Measurements from ENCODE around the gene ILDR1.
A peak's percentile ranks its signal among the peaks of the same experiment; 100 is the strongest.
"Not testable (repeated sequence)": the region's sequence is repeated elsewhere in the genome, so short reads cannot be mapped to it uniquely, and the experiment has no call there.

The ILDR1 gene

DNA sequence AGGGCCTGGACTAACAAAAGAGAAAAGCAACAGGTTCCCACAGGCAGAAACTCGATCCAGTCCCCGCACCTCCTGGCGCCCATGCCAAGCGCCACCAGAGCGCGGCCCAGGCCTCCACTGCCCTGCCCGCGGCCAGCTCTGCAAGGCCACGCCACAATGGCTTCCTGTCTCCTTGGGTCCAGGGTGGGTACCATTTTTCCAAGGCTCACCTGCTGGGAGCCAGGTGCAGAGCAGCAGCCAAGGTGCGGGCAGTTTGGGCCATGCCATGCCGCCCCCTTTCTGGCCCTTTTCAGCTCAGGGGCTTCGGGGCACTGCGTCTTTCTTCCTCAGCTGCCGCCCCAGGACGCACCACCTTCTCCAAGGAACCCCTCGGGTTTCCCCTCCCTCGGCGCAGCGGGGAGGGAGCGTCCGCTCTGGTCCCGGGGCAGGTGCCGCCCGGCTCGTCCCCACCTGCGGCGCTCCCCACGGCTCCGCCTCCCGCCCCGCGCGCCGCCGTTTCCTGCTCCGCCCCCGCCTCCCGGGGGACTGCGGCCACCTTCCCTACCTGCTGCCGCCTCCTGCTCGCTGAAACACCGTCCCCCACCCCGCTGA lies at the start of gene ILDR1:
TSS of gene ILDR1 (minus strand) at position 437 of the 591 bp plus-strand sequence. CDS start at position 267, 170 bp downstream.
- no peak for DNase-seq

DNA sequence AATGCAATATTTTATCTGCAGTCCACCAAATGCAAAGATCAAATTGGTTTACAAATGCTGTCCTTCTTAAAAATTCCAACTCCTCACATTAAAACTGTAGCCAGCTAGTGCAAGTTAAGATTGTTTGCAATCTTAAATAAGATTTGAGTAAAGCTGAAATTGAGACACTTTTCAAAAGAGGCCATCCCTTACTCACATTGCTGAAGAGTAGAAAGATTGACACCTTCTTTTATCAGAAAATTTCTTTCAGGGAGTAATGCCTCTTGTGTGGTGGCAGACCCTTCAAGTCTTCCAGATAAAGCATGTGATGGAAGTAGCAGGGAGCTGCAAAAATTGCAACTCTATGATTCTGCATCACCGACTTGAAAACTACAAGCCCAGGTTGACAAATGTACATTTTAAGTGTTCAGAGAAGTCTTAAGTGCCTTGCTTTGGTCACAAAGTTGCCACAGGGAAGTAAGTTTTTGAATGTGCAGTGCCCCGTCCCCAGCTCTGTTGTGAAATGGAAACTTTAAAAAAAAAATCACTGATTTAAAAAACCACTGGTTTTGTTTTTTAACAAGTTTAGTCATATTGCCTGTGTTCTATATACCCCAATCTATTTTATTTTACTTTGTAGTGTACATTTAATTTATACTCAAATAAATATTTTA lies 45.7 kb upstream of the ILDR1 start:
- peak; percentile 53 for DNase-seq

DNA sequence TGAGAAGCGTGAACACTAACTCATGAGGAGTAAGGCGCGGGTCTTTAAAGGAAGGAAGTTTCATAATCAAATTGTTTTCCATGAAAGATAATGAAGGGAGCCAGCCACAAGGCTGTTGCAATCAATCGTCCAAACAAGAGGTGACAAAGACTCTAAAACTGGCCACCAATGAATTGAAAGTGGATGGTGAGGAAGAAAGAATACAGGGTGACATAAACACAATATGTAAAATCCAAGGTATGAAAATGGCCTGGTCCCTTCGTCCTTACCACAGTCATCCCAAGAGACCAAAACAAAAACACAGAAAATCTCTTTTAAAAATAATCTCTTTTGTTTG lies 45.1 kb upstream of the ILDR1 start:
- peak; percentile 81 for DNase-seq

DNA sequence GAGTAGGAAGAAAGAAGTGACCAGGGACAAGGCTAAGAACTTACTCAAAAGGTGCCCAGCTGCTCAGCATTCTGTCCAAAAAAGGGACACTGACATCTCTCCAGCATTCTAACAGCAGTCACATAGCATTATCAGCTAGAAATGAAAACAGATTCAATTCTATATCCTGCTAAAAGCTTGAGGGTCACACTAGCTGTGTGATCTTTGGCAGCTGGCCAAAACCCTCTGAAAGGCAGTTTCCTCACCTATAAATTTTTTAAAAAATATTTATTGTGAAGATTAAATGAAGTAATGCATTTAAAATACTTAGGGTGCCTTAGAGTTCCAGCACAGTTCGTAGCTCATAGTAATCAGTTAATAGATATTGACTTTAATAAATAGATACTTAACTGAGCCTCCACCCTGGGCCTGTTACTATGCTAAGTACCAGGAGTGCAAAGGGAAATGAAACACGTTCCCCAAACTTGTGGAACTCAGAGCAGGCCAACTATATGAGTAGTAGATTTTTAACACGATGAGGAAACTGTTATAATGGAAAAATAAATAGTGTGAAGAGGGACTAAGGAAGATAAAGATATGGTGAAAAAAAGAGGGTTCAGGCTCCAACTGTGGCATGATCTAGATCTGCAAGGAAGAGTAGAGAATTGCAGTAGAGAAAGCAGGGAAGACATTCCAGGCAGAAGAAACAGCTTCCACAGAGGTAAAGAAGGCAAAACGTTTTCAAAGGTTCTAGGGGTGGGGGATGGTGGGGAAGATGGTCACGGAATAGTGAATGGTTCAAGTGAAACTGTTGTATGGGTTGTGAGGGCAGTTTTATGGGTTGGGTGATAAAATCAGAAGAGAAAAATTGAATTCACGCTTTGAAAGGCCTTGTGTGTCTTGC lies 44.5 kb upstream of the ILDR1 start:
- peak; percentile 68 for DNase-seq

DNA sequence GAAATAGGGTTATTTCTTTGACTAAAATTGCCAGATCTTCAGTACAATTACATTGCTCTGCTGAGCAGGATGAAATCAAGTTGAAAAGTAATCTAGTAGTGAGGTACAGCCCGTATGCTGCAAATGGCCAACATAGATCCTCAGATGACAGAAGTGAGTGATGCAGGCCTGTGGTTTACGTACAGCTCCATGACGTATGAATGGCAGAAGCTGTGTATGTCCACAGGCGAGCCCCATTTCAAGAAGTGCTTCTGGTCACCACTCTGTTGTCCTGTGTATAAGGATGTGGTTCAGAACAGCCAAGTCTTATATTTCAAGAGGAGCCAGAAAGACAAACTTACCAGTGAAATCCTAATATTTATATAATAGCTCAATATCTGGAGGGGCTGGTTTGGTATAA lies 42.3 kb upstream of the ILDR1 start:
- DNase-seq: no peak

DNA sequence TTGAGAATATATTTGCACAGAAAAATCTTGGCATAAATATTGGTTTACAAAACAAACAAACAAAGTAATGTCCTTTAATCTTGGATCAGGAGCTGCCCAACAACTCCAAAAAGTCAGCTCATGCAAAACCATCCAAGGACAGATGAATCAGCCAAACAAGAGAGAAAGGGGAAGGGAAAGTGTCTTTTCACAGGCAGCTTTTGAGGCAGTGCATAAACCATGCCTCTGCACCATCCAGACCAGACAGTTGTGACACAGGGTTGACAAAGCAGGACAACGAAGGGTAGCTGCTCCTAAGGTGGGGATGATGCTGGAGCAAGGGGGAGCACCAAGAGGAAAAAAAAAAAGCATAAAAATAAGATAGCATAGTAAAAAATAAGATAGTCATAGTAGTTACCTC lies 41.9 kb upstream of the ILDR1 start:
- peak; percentile 24 for DNase-seq

DNA sequence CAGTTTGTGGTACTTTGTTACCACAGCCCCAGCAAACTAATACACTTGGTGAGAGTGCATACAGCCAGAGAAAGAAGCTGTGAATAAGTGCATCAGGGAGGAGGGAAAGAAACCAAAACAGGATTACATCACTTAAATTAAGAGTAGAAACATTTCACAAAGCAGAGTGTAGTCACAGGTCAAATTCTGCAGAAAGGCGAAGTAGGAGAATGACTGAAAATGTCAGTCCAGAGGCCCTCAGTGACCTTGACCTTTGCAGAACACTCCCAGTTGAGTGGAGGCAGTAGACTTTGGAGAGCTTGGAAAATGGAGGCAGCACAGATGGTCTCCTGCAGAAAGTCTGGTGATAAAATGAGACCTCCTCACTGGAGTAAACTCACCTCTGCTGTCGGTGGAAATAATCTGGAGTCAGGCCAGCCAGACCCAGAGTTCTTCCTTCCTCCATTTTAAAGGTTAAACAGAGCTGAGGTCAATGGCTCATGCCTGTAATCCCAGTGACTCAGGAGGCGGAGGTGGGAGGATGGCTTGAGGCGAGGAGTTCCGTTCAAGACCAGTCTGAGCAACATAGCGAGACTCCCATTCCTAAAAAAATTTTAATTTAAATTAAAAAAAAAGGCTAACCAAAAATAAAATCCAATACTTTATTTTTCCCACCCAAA lies 38.1 kb upstream of the ILDR1 start:
- no peak for DNase-seq

DNA sequence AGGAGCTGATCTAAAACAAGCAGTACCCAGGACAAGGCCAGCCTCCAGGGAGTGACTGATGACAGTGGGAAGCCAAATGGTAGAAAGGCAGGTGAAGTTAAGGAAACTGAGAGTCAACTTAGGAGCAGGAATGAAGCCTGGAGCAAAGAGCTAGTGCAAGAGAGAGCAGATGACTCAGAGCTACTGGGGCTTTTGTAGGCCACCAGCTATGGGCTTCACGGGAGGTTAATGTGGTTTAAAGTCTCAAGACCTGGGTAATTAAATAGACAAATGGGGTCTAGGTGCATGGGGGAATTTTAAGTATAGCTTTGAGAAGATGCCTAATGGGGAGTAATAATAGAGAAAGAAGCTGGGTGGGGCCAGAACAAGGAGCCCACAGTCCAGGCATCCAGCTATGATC lies 36.2 kb upstream of the ILDR1 start:
- DNase-seq: no peak

DNA sequence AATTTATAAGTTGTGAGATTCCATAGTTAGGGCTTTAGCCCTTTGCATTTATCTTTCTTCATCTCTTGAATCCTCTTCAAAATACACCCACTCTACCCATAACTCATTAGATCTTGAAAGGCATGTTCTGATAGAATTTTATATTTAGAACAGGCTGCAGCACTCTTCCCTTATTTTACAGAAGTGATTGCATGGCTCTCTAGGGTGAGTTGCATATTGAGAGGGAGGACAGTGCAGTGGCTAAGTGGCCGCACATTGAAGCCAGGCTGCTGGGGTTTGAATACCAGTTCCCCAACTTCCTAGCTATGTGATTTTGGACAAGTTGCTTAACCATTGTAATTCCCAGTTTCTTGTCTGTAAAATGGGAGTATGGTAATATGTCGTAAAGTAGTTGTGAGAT lies 35.6 kb upstream of the ILDR1 start:
- no peak for DNase-seq

DNA sequence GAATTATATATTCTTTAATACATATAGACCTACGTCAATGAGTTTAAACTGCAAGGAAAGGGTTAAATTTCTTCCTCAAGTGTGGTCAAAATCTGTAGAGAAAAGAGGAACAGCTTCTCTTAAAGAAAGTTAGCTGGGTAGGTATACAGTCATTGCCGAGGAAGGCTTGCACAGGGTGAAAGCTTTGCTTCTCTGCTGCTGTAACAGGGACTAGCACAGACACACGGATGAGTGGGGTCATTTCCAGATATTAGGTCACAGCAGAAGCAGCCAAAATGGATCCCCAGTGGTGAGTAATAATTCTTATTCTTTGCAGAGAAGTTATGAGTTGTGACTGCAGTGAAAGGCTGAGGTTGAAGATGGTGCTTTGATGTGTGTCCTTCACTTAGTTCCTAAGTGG lies 33.2 kb upstream of the ILDR1 start, which contains the start of gene CD86:
TSS of gene CD86 (plus strand) at position 148 of the 400 bp plus-strand sequence. CDS start at position 276, 128 bp downstream.
- DNase-seq: peak; percentile 78

DNA sequence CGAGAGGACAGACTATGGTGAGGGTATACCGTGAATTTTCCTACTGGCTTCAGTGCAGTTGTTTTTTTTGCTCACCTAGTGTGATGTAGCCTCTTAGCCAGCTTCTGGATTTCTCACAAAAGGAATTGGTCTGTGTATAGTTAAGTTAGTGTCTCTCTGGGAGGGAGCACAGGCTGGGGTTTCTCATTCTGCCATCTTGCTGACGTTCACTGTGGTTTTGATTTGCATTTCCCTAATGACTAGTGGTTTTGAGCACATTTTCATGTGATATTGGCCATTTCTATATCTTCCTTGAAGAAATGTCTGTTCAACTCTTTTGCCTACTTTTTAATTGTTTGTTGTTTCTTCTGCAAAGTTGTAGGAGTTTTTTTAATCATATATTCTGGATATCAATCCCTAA lies 30.9 kb upstream of the ILDR1 start:
- DNase-seq: peak; percentile 18

DNA sequence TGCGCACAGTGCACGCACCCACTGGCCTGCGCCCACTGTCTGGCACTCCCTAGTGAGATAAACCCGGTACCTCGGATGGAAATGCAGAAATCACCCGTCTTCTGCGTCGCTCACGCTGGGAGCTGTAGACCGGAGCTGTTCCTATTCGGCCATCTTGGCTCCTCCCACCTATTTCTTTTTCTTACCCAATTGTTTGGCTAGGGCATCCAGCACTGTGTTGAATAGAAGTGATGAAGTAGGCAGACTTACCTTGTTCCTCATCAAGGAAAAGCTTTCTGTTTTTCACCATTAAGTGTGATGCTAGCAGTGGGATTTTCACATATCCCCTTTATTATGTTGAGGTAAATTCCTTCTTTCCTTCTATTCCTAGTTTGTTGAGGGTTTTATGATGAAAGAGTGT lies 25.7 kb upstream of the ILDR1 start:
- DNase-seq: not testable (repeated sequence)

DNA sequence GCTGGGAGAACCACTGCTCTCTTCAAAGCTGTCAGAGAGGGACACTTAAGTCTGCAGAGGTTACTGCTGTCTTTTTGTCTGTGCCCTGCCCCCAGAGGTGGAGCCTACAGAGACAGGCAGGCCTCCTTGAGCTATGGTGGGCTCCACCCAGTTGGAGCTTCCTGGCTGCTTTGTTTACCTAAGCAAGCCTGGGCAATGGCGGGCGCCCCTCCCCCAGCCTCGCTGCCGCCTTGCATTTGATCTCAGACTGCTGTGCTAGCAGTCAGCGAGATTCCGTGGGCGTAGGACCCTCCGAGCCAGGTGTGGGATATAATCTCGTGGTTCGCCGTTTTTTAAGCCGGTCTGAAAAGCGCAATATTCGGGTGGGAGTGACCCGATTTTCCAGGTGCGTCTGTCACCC lies 25.2 kb upstream of the ILDR1 start:
- not testable (repeated sequence) for DNase-seq

DNA sequence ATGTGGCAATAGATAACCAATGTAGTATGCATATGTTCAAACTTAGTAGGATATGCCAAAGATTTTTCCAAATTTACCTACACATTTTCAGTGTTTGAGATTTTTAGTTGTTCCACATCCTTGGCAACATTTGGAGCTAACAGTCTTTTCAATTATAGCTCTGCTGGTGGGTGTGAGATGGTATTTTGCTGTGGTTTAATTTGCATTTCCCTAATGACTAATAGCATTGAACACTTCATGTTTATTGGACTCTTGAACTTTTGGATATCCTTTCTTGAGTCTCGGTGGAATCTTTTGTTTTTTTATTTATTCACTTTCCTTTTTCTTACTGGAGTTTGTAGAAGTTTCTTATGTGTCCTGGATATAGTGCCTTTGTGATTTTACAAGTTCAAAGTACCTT lies 11.0 kb upstream of the ILDR1 start:
- no peak for DNase-seq

DNA sequence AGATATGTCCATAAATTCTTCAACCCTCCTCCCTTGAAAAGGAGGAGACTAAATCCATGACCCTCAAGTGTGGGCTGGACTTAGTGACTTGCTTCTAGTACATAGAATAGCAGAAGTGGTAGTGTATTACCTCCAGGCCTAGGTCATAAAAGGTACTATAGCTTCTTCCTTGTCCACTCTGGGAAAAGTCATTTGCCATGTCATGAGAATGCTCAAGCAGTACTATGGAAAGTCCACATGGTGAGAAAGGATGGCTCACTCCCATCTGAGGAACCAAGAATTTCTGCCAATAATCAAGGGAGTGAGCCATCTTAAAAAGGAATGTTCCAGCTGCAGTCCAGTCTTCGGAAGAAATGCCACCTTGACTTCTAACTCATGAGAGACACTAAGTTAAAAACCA lies 10.5 kb upstream of the ILDR1 start:
- DNase-seq: no peak

DNA sequence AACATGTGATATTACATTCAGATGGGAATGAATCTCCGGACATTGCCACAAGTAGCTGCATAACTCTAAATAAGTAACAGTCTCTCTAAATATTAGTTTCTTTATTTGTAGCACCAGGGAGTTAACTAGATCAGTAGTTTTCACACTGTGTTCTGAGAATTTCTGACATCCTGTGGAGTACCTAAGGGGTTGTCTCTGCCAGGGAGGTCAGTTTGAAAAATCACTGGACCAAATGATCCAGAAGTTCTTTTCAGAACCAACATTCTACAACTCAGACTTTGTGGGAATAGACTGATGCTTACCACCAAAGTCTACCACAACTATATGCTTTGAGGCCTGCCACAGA lies 9.0 kb upstream of the ILDR1 start:
- no peak for DNase-seq

DNA sequence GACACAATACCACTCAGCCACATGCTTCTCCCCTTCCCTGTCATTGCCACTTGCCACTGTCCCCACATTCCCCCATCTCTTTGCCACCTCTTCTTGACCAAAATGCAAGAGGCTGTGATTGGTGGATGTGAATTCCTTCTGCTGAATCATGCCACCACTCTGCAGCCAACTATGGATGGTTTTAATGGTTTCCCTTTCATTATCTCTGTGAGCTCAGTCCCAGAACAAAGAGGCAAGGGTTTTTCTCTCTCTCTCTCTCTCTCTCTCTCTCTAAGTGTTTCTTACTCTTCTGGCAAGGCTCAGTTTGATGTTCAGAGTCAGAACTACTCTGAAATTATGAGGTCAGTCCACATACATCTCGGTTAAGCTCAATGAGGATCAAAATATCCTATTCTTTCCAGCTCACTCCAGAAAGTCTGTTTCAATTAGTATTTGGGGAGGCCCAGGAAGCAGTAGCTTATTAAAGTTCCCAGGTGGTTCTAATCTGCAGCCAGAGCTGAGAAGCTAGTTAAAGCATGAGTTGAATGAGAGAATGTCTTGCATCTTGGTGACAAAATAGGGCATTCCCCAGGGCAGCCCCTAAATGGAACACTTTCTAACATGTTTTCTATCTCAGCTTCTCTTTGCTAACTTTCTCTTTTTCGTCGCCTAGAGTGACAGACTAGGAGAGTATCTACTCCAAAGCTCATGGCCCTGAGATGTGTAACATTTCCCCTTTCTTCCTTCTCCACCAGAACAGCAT lies 8.5 kb upstream of the ILDR1 start:
- peak; percentile 69 for DNase-seq

DNA sequence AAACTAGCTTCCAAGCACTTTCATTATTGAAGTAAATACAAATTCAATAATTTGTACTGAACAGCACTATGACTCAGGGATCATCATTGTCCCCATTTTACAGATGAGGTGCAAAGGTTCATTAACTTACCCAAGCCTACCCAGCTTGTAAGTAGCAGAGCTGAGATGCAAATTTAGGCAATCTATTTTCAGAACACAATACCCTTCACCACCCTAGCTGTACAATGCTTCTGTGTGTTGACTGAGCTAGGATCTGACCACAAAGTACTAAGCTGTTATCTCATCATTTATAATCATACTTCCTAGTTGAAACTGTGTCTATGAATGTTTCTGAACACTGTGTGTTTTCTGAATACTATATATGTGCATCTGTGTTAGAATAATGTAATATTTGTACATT lies 3.2 kb upstream of the ILDR1 start:
- peak; percentile 58 for DNase-seq

DNA sequence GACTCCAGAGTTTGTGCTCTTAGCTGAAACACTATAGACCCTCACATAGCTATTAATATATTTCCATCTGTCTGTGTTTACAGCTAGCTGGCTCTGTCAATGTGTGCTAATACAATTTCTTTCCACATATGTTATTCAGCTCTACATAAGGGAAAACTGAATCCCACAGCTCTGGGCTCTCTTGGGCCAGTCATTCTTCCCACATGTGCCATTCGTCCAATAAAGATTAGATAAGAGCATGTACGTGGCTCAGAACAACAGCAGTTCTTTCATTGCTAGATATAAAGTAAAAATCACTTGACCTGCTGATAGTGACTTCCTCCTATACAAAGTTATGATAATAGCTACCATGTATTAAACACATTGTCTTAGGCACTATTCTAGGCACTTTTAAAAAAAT lies 2.8 kb upstream of the ILDR1 start:
- DNase-seq: peak; percentile 36

DNA sequence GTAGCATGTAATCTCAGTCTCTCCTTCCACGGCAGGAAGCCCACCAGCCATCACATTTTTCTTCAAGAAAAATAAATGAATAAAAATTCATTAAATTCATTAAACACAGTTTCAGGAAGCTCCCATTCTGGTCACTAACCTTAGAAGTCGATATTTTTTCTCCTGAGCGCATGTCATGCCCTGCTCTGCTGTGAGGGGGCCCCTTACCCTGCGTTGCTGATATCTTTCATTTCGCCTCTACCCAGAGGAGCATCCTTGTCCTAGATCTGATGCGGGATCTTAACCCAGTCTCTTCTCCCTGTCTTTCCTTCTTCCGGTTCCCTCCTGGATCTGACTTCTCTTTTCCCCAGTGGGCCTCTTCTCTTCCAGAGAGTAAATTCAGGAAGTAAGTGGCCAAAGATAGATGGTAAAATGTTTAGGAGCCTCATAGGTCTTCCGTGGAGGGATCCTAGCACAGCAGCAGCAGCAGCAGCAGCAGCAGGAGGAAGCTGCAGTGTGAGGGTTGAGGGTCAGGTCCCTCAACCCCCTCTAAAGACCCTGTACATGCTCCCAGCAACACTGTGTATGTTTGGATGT lies 1.4 kb upstream of the ILDR1 start:
- no peak for DNase-seq

DNA sequence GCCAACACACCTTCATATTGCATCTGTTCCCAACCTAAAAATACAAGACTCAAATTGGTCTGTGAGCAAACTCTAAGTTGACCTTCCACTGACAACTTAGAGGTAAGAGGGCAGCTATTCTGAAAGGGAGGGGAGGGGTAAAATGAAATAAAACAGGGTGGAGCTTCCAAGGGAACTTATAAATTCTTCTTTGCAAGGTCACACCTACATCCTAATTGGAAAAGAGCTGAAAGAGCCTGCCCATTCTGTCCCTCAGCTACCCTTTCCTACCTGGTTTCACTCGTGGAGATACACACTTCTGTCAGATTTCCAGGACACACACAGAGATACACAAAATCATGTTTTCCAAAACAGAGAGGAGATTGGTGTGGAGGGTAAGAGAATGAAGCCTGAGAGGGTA lies 1.0 kb downstream of the ILDR1 start:
- no peak for DNase-seq

DNA sequence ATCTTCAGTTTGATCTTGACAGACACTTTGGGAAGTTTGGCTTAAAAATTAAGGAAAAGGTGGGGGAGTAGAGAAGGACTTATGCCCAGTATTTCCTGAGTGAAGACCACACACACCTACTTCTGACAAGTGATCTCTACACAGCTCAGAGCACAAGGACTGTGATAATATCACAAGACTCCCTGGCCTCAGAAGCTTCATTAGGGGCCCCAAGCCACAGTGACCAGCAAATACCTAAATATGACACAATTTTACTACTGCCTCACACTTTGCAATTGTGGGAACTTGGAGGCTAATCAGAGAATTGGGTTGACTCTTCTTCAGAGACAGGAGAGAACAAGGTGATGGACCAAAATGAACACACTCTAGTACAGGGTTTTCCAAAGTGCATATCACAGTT lies 2.6 kb downstream of the ILDR1 start:
- peak; percentile 50 for DNase-seq

DNA sequence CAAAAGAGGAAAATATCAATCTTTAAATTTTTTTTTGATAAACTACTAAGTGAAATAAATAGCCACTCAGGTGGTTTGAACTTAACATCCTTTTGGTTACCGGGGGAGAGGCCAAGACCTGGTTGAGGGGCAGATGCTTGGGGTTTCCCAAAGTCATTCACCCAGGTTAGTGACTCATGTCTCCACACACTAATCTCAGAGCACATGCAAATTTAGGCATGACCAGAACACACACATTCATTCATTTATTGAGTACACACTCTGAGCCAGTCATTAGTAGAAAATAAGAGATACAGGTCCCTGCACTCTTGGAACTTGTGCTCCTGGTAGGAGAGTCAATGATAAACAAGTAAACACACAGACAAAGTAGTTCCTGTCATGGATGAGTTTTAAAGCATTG lies 7.3 kb downstream of the ILDR1 start:
- DNase-seq: no peak

All from hematopoietic multipotent progenitor cell treated with erythropoietin and hydrocortisone succinate and interleukin-3 and kit ligand, for 4 days (in vitro differentiated cells).